COLO668 (cell line): ENCODE measurements around the gene RHCG.
"Not testable (repeated sequence)": the region's sequence is repeated elsewhere in the genome, so short reads cannot be mapped to it uniquely, and the experiment has no call there.

ENCODE experiments used
- DNase-seq: peaks from one replicate; lab custom pipeline; 2025; ENCODE audit not compliant: unreplicated experiment; lab: John Stamatoyannopoulos, UW

The RHCG gene

GRCh38 chr15:89479173-89479572, 17.2 kb downstream of the RHCG start:
- DNase-seq: no peak

- DNase-seq: no peak
These were observed 18.8 kb downstream of the RHCG start for GRCh38 chr15:89477411-89478242.

GRCh38 chr15:89475661-89476060, 20.7 kb downstream of the RHCG start:
- DNase-seq: no peak

GRCh38 chr15:89472785-89473256, 23.6 kb downstream of the RHCG start:
- peak; percentile 26 for DNase-seq

DNA sequence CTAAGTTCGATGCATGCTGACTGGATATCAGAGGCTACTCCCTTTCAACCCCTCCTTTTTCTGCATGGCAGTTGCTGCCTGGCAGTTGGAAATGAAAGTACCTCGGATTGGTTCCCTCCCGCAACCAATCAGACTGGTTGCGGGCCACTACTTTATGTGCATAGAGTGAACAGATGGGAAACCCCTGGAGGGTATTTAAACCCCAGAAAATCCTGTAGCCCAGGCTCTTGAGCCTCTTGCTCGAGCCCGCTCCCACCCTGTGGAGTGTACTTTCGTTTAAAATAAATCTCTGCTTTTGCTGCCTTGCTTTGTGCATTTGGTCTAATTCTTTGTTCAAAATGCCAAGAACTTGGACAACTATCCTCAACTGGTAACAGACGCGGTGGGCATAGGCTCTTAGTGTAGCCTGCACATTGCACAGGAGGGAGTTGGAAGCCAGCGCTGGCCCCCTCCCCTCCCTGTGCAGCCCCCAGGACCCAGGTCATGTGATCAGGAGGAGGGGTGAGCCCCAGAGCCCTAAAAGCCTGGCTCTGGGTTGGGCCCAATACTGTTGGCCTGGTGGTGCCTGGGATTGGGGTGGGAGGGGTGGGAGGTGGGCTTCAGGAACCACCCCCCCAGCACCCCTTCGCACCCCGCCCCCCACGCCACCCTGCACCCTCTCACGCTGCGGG, 26.8 kb downstream of the RHCG start:
- DNase-seq: no peak

DNA sequence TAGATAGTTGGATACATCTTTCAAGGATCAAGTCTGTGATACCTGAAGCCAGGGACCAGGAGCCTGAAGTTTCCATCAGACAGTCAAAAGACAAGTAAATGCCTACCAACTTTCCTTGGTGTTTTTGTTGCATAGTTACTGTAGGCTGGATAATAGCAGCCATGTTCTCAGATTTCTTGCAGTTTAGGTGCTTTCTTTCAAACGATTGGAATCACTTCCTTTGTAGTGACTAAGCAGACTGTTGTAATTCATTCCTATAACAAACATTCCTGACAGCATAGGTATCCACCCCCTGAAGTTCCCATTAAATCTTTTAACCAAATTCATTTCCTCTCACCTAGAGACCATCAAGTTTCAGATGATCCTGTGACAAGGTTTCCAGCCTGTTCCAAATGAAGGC, 27.6 kb downstream of the RHCG start:
- not testable (repeated sequence) for DNase-seq

GRCh38 chr15:89463113-89463512, 33.3 kb downstream of the RHCG start:
- no peak for DNase-seq

- DNase-seq: no peak
These were observed 34.0 kb downstream of the RHCG start for GRCh38 chr15:89462198-89462912.

DNA sequence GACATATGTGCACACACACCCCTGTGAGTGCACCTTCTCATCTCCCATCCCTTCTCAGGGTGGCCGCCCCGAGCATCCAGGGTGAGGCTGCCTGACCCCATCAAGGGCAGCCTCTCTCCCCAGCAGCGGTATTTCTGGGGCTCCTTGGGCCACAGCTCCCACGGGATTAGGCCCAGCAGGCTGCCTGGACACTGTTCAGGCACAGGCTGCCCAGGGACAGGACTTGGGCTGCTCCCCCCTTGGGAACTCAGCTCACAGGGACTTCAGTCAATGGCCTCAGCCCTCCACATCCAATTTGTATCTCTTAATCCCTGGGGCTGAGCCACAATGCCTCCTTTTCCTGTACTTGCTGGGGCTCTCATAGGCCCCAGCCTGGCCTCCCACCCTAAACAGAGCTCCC, 35.0 kb downstream of the RHCG start:
- DNase-seq: no peak

- DNase-seq: no peak
These were observed 36.3 kb downstream of the RHCG start for GRCh38 chr15:89460048-89460447.

DNA sequence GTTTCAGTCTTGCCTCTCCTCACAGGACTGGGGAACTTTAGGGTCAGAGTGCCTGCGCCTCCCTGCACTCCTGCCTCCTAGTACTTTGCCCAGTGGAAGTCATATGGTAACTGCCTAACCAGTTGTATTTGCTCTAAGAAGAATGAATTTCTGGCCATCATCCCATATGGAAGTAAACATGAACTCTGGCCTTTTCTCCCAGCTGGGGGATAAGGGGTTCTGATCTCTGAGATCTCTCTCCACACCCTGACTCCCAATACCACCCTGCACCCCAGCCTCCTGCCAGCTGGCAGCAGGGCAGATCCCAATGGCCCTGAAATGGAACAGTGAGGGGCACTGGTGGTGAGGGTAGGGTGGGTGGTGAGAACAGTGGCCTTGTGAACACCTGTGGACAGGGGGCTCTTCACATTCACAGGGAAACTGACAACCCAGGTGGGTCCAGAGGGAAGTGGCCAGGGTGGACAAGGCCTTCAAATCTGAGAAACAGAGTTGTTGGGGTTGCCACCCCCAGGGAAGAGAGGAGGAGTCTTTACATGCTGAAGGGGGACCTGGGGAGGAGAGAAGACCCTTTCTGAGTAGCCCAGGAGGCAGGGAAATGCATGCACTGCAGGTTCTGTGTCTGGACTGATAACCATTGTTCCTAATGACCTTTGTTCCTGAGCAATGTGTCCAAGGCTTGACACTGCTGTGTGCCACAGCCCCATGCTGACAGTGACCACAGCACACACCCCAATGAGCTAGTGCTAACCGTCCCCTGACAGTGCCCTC, 36.9 kb downstream of the RHCG start:
- no peak for DNase-seq

DNA sequence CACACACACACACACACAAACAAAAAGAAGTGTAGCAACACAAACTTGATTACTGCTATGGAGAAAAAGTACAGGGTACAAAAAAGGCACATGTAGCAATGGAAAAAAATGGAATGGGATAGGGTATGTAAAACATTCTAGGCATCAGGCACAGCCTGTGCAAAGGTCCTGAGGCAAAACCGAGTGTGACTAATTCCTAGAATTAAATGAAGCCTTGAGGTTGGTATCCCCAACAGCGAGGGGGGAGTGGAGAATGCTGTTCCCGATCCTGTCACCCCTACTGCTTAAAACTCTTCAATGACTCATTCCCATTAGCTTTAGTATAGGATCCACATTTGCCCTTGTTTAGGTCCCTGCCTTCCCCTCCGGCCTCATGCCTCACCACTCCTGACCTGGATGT, 37.9 kb downstream of the RHCG start:
- no peak for DNase-seq

DNA sequence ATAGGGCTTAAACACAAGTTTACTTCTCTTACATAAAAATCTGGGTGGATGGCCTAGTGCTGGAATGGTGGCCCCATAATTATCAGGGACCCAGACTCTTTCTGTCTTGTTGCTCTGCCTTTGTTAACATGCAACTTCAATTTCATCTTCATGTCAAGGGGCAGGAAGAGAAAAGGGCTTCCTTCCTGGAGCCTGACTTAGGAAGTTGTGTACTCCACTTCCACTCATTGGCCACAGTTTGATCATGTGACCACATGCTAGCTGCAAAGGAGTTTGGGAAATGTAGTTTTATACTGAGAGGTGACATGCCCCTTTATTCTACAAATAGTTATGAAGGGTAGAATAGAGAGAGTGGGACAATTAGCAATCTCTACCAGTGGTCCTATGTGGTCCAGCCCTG, 39.3 kb downstream of the RHCG start:
- DNase-seq: no peak

DNA sequence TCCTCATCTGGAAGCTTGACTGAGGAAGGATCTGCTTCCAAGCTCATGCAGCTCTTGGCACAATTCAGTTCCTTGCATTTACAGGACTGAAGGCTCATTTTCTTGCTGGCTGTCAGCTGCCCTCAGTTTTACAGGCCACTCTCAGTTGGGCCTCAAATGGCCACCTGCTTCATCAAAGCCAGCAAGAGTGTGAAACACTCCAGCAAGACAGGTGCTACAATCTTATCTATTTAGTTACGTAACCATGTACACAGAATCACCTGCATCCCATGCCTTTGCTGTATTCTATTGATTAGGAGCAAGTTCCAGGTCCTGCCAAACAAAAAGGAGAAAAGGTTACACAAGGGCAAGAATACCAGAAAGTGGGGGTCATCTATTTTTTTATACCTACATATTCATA, 40.8 kb downstream of the RHCG start:
- DNase-seq: no peak

DNA sequence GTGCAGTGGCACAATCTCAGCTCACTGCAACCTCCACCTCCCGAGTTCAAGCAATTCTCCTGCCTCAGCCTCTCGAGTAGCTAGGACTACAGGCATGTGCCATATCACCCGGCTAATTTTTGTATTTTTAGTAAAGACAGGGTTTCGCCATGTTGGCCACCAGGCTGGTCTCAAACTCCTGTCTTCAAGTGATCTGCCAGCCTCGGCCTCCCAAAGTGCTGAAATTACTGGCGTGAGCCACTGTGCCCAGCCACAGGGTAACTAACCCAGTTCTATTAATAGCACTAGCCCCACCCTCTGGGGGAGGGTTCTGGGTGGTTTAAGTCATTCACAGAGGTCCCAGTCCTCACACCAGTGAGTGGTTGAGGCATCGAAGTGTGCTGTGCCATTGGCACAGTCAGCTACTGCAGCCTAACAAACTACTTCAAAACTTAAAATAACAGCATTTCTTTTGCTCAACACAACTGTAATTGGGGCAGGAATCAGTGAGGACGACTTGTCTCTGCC, 44.0 kb downstream of the RHCG start:
- no peak for DNase-seq

- DNase-seq: no peak
These were observed 44.5 kb downstream of the RHCG start for GRCh38 chr15:89451846-89452245.

DNA sequence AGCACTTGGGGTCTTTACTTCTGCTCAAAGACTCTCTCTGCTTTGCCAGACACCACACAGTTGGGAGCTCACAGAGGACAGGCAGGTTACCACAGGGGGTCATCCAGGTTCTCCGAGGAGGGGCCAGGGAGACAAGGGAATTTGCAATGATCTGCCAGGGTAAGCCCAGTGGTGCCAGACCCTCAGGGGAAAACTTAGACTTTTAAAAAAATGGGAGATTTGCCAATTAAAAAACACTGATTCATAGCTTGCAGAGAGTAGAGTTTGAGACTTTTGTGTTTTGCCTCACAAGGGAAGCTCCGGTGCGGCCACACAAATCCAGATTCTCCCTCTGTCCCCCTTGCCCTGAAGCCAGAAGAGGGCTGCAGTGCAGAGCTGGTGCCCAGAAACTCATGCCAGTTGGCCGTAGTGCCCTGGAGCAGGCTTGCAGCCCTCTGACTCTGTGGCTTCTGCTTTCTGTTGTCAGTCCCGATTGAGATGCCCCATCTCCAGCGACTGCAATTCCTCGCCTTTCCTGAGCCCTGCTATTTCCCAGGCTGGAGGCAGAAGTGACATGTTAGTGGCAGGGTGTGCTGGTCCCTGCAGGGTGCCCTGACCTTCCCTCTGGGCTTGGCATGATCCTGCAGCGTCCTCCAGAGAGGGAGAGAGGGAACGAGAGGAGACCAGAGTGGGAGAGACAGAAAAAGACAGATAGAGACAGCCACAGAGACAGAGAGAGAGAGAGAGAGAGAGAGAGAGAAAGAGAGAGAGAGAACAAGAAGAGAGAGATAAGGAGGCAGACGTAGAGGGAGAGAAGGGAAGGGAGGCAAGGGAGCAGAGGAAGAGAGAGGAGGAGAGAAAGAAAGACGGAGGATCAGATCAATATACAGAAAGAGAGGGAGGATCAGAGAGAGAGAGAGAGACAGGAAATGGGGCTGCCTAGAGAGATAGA, 46.0 kb downstream of the RHCG start:
- no peak for DNase-seq

DNA sequence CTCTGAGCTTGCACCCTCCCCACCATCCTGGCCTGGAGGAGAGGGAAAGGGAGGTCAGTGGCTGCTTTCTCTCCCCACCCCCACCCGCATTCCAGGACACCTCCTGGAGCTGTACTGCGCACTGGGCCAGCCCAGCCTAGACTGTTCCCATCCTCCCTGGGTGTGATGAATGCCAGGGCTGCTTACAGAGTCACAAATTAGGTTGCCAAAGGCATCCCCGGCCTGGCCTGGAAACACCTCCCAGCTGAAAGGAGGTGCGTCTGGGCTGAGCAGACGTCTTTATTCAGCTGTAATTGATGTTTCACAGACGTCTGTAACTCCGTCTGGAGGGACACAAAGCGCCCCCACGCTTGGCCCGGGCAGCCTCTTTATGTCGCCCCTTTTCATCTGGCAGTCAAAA, 47.6 kb downstream of the RHCG start:
- no peak for DNase-seq

- no peak for DNase-seq
These were observed 48.7 kb downstream of the RHCG start for GRCh38 chr15:89447676-89448075.
